OCI-LY3 (cell line): ENCODE measurements around the gene ABCB4.

Source experiments
- H2AFZ ChIP-seq: fragments of 200-600, 300-600 bp; shearing (Covaris generic); 2 replicates; pipeline ENCODE4 v1.6.0; 2014; ENCODE audit warnings: antibody characterized with exemption, low read depth, low read length
- H3K27ac ChIP-seq: fragments of 200-600, 300-600 bp; sonication (generic); 2 replicates; pipeline ENCODE4 v1.5.1; 2014; ENCODE audit warnings: mild to moderate bottlenecking, low read length, moderate library complexity, mixed read lengths
- H3K27me3 ChIP-seq: fragments of 200-600, 300-600 bp; sonication (generic); 2 replicates; pipeline ENCODE4 v1.6.1; 2014; ENCODE audit warnings: low read depth, low read length, mixed read lengths
- H3K36me3 ChIP-seq: fragments of 200-600, 300-600 bp; sonication (generic); replicated peaks from 2 replicates; pipeline ENCODE3; 2014; ENCODE audit warnings: low read depth, low read length, mixed read lengths
- H3K4me1 ChIP-seq: fragments of 300-600, 200-600 bp; sonication (generic); 2 replicates; pipeline ENCODE4 v1.6.1; 2014; ENCODE audit warnings: low read length, mixed read lengths
- H3K4me2 ChIP-seq: fragments of 200-600, 300-600 bp; sonication (generic); 2 replicates; pipeline ENCODE4 v1.6.1; 2014; ENCODE audit warnings: low read length, mixed read lengths
- H3K4me3 ChIP-seq: fragments of 300-600, 200-600 bp; sonication (generic); 2 replicates; pipeline ENCODE4 v1.5.1; 2014; ENCODE audit warnings: antibody characterized with exemption, mild to moderate bottlenecking, low read length, moderate library complexity
- H3K79me2 ChIP-seq: fragments of 300-600, 200-600 bp; shearing (Covaris generic); 2 replicates; pipeline ENCODE4 v1.6.1; 2014; ENCODE audit warnings: mild to moderate bottlenecking, low read length, mixed read lengths
- H3K9ac ChIP-seq: fragments of 300-600, 200-600 bp; shearing (Covaris generic); 2 replicates; pipeline ENCODE4 v1.6.0; 2014; ENCODE audit warnings: mild to moderate bottlenecking, low read length, moderate library complexity
- H3K9me3 ChIP-seq: fragments of 200-600, 300-600 bp; shearing (Covaris generic); 2 replicates; pipeline ENCODE4 v1.6.1; 2014; ENCODE audit warnings: low read length, mixed read lengths; ENCODE audit not compliant: insufficient read depth
- H4K20me1 ChIP-seq: fragments of 200-600, 300-600 bp; sonication (generic); 2 replicates; pipeline ENCODE4 v1.6.1; 2016; ENCODE audit warnings: low read length, mixed read lengths; ENCODE audit not compliant: insufficient read depth
- CTCF ChIP-seq: fragments of 200-600, 300-600 bp; sonication (generic); IDR thresholded peaks from 2 replicates; pipeline ENCODE4 v1.5.1; 2014; ENCODE audit warnings: antibody characterized with exemption, low read length, low read depth
- EZH2phosphoT487 ChIP-seq: fragments of 200-600 bp; shearing (Covaris generic); IDR thresholded peaks from 2 replicates; pipeline ENCODE4 v1.6.1; 2018; ENCODE audit warnings: antibody characterized with exemption, mixed run types, low read depth

ABCB4 gene

DNA sequence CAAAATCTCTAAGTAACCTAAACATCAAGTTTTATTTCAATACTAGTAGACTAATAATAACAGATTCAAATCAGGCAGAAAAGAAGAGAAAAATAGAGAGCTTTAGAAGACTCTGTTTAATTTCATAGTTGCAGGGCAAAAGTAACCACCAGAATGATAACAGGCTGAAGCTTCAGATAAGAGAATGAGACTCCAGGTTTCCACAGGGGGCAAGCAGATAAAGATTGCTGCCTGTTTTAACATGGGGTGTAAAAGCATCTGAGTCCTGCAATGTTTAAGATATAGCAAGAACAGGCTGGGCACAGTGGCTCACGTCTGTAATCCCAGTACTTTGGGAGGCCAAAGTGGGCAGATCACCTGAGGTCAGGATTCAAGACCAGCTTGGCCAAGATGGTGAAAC, 119.0 kb downstream of the ABCB4 start:
- Histone ChIP-seq H3K4me3 (no peak overlapping the region), H3K4me2 (no peak overlapping the region), H3K27ac (no peak overlapping the region), H3K36me3 (peaks cover 32% of the 10 kb centered on the region), H3K4me1 (no peaks in the 10 kb centered on the region), H3K9ac (no peak overlapping the region), H3K9me3 (peaks cover 11% of the 10 kb centered on the region), H2AFZ (no peak overlapping the region), H4K20me1 (no peaks in the 10 kb centered on the region), H3K27me3 (no peaks in the 10 kb centered on the region), H3K79me2 (no peaks in the 10 kb centered on the region)
- no peak for TF ChIP-seq EZH2phosphoT487
- TF ChIP-seq CTCF, result no peak

DNA sequence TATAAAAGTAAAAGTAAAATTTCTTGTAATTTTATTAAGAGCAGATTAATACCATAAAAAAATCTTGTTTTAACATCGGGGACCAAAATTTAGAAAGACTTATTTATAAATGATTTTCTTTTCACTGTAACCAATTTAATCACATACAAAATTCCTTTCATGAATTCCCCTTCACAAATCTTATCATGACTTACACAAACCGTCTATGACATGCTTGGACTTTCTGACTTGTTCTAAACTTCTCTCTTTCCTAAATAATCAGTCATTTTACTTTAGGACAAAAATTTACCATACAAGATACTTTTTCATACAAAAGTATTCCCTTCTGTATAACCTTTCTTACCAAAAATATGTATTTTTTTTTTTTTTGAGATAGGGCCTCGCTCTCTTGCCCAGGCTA, 120.7 kb downstream of the ABCB4 start:
- no peak overlapping the region for H3K4me2 ChIP-seq
- no peak for TF ChIP-seq EZH2phosphoT487
- TF ChIP-seq CTCF, result no peak
- no peaks in the 10 kb centered on the region for H3K27me3 ChIP-seq
- H2AFZ ChIP-seq, result no peak overlapping the region
- no peak overlapping the region for H3K27ac ChIP-seq
- H3K4me3 ChIP-seq, result no peak overlapping the region
- H3K36me3 ChIP-seq, result peaks cover 44% of the 10 kb centered on the region
- no peaks in the 10 kb centered on the region for H4K20me1 ChIP-seq
- H3K79me2 ChIP-seq, result no peaks in the 10 kb centered on the region
- no peaks in the 10 kb centered on the region for H3K4me1 ChIP-seq
- H3K9ac ChIP-seq, result no peak overlapping the region
- peaks cover 11% of the 10 kb centered on the region for H3K9me3 ChIP-seq
